ENCODE measurements around the gene NCOA3. TPM values are rescaled to one million over a fixed set of nuclear protein-coding genes. Genes with fewer than 3 reads are reported as not detected.

NCOA3 gene
- polyA plus RNA-seq, 3 donors, result 13.5 to 21.8 (median 21.3) TPM

DNA sequence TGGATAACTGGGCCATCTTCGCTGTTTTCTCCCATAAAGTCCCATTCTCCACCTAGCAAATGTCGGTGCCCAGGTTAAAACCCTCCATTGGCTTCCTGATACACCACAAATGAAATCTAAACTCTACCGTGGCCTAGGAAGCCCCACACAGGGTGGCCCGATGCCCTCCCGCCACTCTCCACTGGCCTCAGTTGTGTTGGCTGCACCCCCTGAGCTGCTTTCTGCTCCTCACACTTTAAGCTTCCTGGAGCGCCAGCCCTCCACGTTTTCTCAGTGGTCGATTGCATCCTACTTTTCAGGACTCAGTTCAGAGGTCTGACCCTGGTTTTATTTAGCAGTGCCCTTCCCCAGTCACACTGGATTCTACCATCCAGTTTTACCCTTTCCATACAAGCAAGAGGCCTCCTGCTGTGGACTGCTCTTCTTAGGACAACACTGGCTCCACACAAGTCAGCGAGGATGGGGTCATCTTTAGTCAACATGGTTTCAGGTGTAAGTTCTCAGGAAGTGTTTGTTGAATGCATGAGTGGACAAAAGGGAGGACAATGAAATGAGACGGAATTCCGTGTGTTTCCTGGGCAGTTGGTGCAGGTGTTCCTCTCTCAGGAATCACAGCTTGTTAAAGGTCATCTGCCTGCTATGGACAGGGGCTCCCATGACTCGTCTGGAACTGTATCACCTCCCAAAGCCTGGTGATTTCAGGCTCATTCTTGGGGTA lies 159.5 kb downstream of the NCOA3 start:
- Histone ChIP-seq H3K4me3 (replicated peaks in 1 of 3; ENCODE audit: low read depth in 2 of 3, low read length in 3 of 3) (no peak overlapping the region), H3K4me2 (replicated peaks; ENCODE audit: extremely low read depth, low read length, poor library complexity, severe bottlenecking) (no peak overlapping the region), H3K9ac (ENCODE audit: insufficient read depth, low read length, poor library complexity, severe bottlenecking) (no peak overlapping the region), H3K27ac (ENCODE audit: low read depth in 1 of 2, low read length in 2 of 2) (no peak overlapping the region), H4K20me1 (ENCODE audit: insufficient read depth, low read length) (peaks cover 99% of the 10 kb centered on the region), H3K4me1 (ENCODE audit: control insufficient read depth in 1 of 2, insufficient read depth in 2 of 2, low read length in 2 of 2) (peaks cover 0 to 4% of the 10 kb centered on the region in 2 donors), H2AFZ (ENCODE audit: insufficient read depth, low read depth, low read length, poor library complexity, severe bottlenecking) (no peak overlapping the region), H3K9me3 (replicated peaks in 1 of 2; ENCODE audit: control insufficient read depth in 1 of 2, insufficient read depth in 1 of 2, low read length in 2 of 2) (no peaks in the 10 kb centered on the region), H3K79me2 (ENCODE audit: insufficient read depth, low read length) (no peaks in the 10 kb centered on the region), H3K27me3 (ENCODE audit: control insufficient read depth in 2 of 2, insufficient read depth in 2 of 2, low read length in 2 of 2) (no peaks in the 10 kb centered on the region), H3K36me3 (replicated peaks in 1 of 2; ENCODE audit: control insufficient read depth in 1 of 2, insufficient read depth in 2 of 2, low read length in 2 of 2) (peaks cover 90 to 97% of the 10 kb centered on the region in 2 donors)
- intact Hi-C loops (cut with micrococcal nuclease), result loop anchor here in 1 of 2 donors (5.0 kb wide), 1 partner anchor 961 kb away; no protein-coding TSS in a partner anchor
- no peak for DNase-seq
- TF ChIP-seq, protein P1, sequence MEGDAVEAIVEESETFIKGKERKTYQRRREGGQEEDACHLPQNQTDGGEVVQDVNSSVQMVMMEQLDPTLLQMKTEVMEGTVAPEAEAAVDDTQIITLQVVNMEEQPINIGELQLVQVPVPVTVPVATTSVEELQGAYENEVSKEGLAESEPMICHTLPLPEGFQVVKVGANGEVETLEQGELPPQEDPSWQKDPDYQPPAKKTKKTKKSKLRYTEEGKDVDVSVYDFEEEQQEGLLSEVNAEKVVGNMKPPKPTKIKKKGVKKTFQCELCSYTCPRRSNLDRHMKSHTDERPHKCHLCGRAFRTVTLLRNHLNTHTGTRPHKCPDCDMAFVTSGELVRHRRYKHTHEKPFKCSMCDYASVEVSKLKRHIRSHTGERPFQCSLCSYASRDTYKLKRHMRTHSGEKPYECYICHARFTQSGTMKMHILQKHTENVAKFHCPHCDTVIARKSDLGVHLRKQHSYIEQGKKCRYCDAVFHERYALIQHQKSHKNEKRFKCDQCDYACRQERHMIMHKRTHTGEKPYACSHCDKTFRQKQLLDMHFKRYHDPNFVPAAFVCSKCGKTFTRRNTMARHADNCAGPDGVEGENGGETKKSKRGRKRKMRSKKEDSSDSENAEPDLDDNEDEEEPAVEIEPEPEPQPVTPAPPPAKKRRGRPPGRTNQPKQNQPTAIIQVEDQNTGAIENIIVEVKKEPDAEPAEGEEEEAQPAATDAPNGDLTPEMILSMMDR (IDR thresholded peaks at IDR 0.05), result no peak
- peaks cover 82 to 96% of the 10 kb centered on the region in 2 donors for H3K36me3 Mint-ChIP-seq
- no peak overlapping the region for H3K4me3 Mint-ChIP-seq
- peaks cover 7% of the 10 kb centered on the region for H3K4me1 Mint-ChIP-seq
- peaks cover 0 to 3% (median under 1%) of the 10 kb centered on the region in 3 donors for H3K27me3 Mint-ChIP-seq (ENCODE audit: low read depth in 3 of 3)
- 87% methylated on average over 12 of the region's 12 CpGs for WGBS (ENCODE audit: insufficient coverage)
- H3K9me3 Mint-ChIP-seq, result no peaks in the 10 kb centered on the region
- H3K27ac Mint-ChIP-seq, result peak overlapping the region in 2 of 7 donors; percentile 38 to 39

- no peaks in the 10 kb centered on the region for H3K9me3 ChIP-seq (replicated peaks in 1 of 2; ENCODE audit: control insufficient read depth in 1 of 2, insufficient read depth in 1 of 2, low read length in 2 of 2)
- H3K27ac ChIP-seq (ENCODE audit: low read depth in 1 of 2, low read length in 2 of 2), result no peak overlapping the region
- Mint-ChIP-seq H3K27me3 (ENCODE audit: low read depth in 3 of 3) (peaks cover 0 to 3% (median 2%) of the 10 kb centered on the region in 3 donors), H3K36me3 (peaks cover 86 to 100% of the 10 kb centered on the region in 2 donors), H3K4me1 (peaks cover 6% of the 10 kb centered on the region), H3K27ac (no peak overlapping the region), H3K9me3 (no peaks in the 10 kb centered on the region), H3K4me3 (no peak overlapping the region)
- H3K27me3 ChIP-seq (ENCODE audit: control insufficient read depth in 2 of 2, insufficient read depth in 2 of 2, low read length in 2 of 2), result no peaks in the 10 kb centered on the region
- intact Hi-C loops (cut with micrococcal nuclease), result loop anchor here in 1 of 2 donors (5.0 kb wide), 1 partner anchor 961 kb away; no protein-coding TSS in a partner anchor
- H3K4me2 ChIP-seq (replicated peaks; ENCODE audit: extremely low read depth, low read length, poor library complexity, severe bottlenecking), result no peak overlapping the region
- no peak overlapping the region for H3K4me3 ChIP-seq (replicated peaks in 1 of 3; ENCODE audit: low read depth in 2 of 3, low read length in 3 of 3)
- H3K79me2 ChIP-seq (ENCODE audit: insufficient read depth, low read length), result no peaks in the 10 kb centered on the region
- H2AFZ ChIP-seq (ENCODE audit: insufficient read depth, low read depth, low read length, poor library complexity, severe bottlenecking), result no peak overlapping the region
- no peak overlapping the region for H3K9ac ChIP-seq (ENCODE audit: insufficient read depth, low read length, poor library complexity, severe bottlenecking)
- H3K4me1 ChIP-seq (ENCODE audit: control insufficient read depth in 1 of 2, insufficient read depth in 2 of 2, low read length in 2 of 2), result peaks cover 0 to 2% of the 10 kb centered on the region in 2 donors
- WGBS (ENCODE audit: insufficient coverage), result 100% methylated on average over 5 of the region's 7 CpGs
- peaks cover 93 to 100% of the 10 kb centered on the region in 2 donors for H3K36me3 ChIP-seq (replicated peaks in 1 of 2; ENCODE audit: control insufficient read depth in 1 of 2, insufficient read depth in 2 of 2, low read length in 2 of 2)
- H4K20me1 ChIP-seq (ENCODE audit: insufficient read depth, low read length), result peaks cover 99% of the 10 kb centered on the region
- DNase-seq, result no peak
- TF ChIP-seq, protein P1 (IDR thresholded peaks at IDR 0.05), result no peak
Observed at GRCh38 chr20:47661714-47662113, 160.0 kb downstream of the NCOA3 start.

Data from CD14-positive monocyte (primary cell).